Stomach (tissue), 4 donors: ENCODE measurements around the gene MYO3B.

Experiments
- CTCF ChIP-seq, 7 experiments: fragments of 450-650 bp in 4 of 7; fragments of 200-600 bp in 3 of 7; sonication (generic) in 3 of 7; IDR thresholded peaks; one replicate each; pipeline ENCODE4 v1.5.1; 2016 to 2019; ENCODE audit warnings: antibody characterized with exemption in 7 of 7, control low read depth in 2 of 7, mild to moderate bottlenecking in 1 of 7
- POLR2A ChIP-seq, 4 donors: fragments of 450-650 bp; IDR thresholded peaks; one replicate each; pipeline ENCODE4 v1.6.1; 2016; ENCODE audit warnings: antibody characterized with exemption in 4 of 4, control low read depth in 2 of 4, mild to moderate bottlenecking in 1 of 4, moderate library complexity in 1 of 4
- POLR2AphosphoS5 ChIP-seq, 3 donors: sonication (generic); formaldehyde crosslinking; IDR thresholded peaks; one replicate each; pipeline ENCODE4 v1.6.1; 2016; ENCODE audit warnings: antibody characterized with exemption in 3 of 3

GRCh38 chr2:170305711-170306110 lies 127.8 kb downstream of the MYO3B start:
- TF ChIP-seq POLR2A (IDR thresholded peaks at IDR 0.05) (no peak), POLR2AphosphoS5 (IDR thresholded peaks at IDR 0.05) (no peak), CTCF (IDR thresholded peaks at IDR 0.05) (no peak)
